RWPE2 (cell line): Measurements from ENCODE around the gene ZFR2.

ENCODE experiments used
- ATAC-seq: fragments of 200-7000 bp; cut with Tn5 transposase; 3 replicates; pipeline ENCODE4 v1.9.1; 2021; ENCODE audit warnings: low read depth
- DNase-seq: peaks from one replicate; pipeline ENCODE4 v3.0.0-alpha.2; 2020; ENCODE audit warnings: low spot score
- H3K27ac ChIP-seq: fragments of 450-650 bp; 2 replicates; pipeline ENCODE4 v1.5.1; 2017; ENCODE audit warnings: mild to moderate bottlenecking; ENCODE audit not compliant: poor library complexity, severe bottlenecking
- H3K27me3 ChIP-seq: fragments of 250-450 bp; sonication (Bioruptor Pico); 2 replicates; pipeline ENCODE4 v1.5.1; 2021; ENCODE audit warnings: mild to moderate bottlenecking, moderate library complexity; ENCODE audit not compliant: insufficient read depth, poor library complexity, severe bottlenecking
- H3K36me3 ChIP-seq: fragments of 250-450 bp; sonication (Bioruptor Pico); 2 replicates; pipeline ENCODE4 v1.5.1; 2020; ENCODE audit warnings: low read depth, mild to moderate bottlenecking, moderate library complexity
- H3K4me1 ChIP-seq: fragments of 250-450 bp; sonication (Bioruptor Pico); 2 replicates; pipeline ENCODE4 v1.5.1; 2021; ENCODE audit warnings: mild to moderate bottlenecking, moderate library complexity; ENCODE audit not compliant: insufficient read depth, poor library complexity, severe bottlenecking
- H3K4me3 ChIP-seq: fragments of 250-450 bp; sonication (Bioruptor Pico); 2 replicates; pipeline ENCODE4 v1.5.1; 2021; ENCODE audit warnings: mild to moderate bottlenecking, moderate library complexity; ENCODE audit not compliant: severe bottlenecking
- H3K9me3 ChIP-seq: fragments of 250-450 bp; sonication (Bioruptor Pico); 2 replicates; pipeline ENCODE4 v1.5.1; 2021; ENCODE audit warnings: mild to moderate bottlenecking, moderate library complexity; ENCODE audit not compliant: severe bottlenecking
- CTCF ChIP-seq: fragments of 450-650 bp; IDR thresholded peaks from one replicate; pipeline ENCODE4 v1.5.1; 2017; ENCODE audit warnings: mild to moderate bottlenecking, moderate library complexity; ENCODE audit not compliant: poor library complexity, severe bottlenecking

ZFR2 gene

GRCh38 chr19:3807574-3808354 is 61.1 kb downstream of the ZFR2 start:
- ATAC-seq (no peak), DNase-seq (no peak)
- no peaks in the 10 kb centered on the region for H3K9me3 ChIP-seq
- no peaks in the 10 kb centered on the region for H3K27me3 ChIP-seq
- no peaks in the 10 kb centered on the region for H3K4me1 ChIP-seq
- no peak overlapping the region for H3K27ac ChIP-seq
- no peak overlapping the region for H3K4me3 ChIP-seq
- no peak for TF ChIP-seq CTCF
- no peaks in the 10 kb centered on the region for H3K36me3 ChIP-seq

DNA sequence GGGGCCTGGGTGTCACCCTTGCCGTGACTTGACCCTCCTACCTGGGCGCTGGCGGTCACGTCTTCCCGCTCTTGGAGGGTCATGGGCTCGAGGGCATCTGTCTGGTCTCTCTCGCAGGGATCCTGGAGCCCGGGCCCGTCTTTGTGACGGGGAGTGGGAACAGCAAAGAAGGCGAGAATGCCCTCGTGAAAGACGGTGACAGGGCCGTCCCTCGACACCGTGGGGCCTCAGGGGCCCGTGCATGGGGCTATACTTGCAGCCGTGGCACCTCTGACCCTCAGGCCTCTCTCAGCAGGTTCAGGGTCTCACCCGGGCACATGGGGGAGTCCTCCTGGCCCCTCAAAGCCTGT is 61.7 kb downstream of the ZFR2 start:
- Histone ChIP-seq H3K4me1 (no peaks in the 10 kb centered on the region), H3K4me3 (no peak overlapping the region), H3K9me3 (no peaks in the 10 kb centered on the region), H3K27ac (no peak overlapping the region), H3K36me3 (no peaks in the 10 kb centered on the region), H3K27me3 (peaks cover 3% of the 10 kb centered on the region)
- no peak for DNase-seq
- TF ChIP-seq CTCF, result no peak
- ATAC-seq, result no peak

GRCh38 chr19:3805859-3806258 is 63.0 kb downstream of the ZFR2 start:
- DNase-seq, result no peak
- no peaks in the 10 kb centered on the region for H3K4me1 ChIP-seq

DNA sequence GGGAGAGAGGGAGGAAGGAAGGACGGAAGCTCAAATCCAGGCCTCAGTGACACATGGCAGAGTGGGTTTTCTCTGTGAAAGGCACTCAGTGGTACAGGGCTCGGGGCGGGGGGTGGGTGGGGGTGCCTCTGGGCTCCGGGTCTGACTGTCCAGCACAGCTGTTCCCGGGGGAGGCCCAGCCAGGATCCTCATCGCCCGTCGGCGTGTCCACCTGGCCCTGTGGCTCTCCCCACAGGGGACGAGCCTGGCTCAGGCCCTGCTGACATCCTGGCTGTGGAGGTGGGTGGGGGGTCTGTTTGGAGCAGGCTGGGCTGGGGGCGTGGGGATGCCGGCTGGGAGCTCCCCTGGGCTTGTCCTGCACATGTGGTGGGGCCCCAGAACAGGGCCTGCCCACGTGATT is 64.4 kb downstream of the ZFR2 start:
- no peaks in the 10 kb centered on the region for H3K4me1 ChIP-seq
- no peaks in the 10 kb centered on the region for H3K9me3 ChIP-seq
- no peak for DNase-seq

More at GRCh38 chr19:3805859-3806258, 63.0 kb downstream of the ZFR2 start:
- H3K27me3 ChIP-seq, result peaks cover 15% of the 10 kb centered on the region
- ATAC-seq, result no peak
- H3K9me3 ChIP-seq, result no peaks in the 10 kb centered on the region
- no peak overlapping the region for H3K4me3 ChIP-seq
- H3K36me3 ChIP-seq, result no peaks in the 10 kb centered on the region
- H3K27ac ChIP-seq, result no peak overlapping the region
- TF ChIP-seq CTCF, result no peak

More for the DNA sequence above, 64.4 kb downstream of the ZFR2 start:
- Histone ChIP-seq H3K27ac (no peak overlapping the region), H3K27me3 (peaks cover 21% of the 10 kb centered on the region), H3K36me3 (no peaks in the 10 kb centered on the region), H3K4me3 (no peak overlapping the region)
- ATAC-seq, result no peak
- no peak for TF ChIP-seq CTCF
